BJ (cell line): ENCODE measurements around the gene NDN. TPM values are rescaled to one million over a fixed set of nuclear protein-coding genes. Genes with fewer than 3 reads are reported as not detected.
A peak's percentile ranks its signal among the peaks of the same experiment; 100 is the strongest.
"Not testable (repeated sequence)": the region's sequence is repeated elsewhere in the genome, so short reads cannot be mapped to it uniquely, and the experiment has no call there.

Experiments
- CTCF ChIA-PET: fragments of 350-600 bp; formaldehyde crosslinking; extraction: SDS; loops from one replicate; lab custom pipeline; 2021; ENCODE audit warnings: antibody characterized with exemption, inconsistent platforms; lab: Yijun Ruan, JAX
- POLR2A ChIA-PET: fragments of 300-600 bp; sonication (Branson Sonifier 250); formaldehyde crosslinking; extraction: SDS; loops from one replicate; lab custom pipeline; 2021; ENCODE audit warnings: antibody characterized with exemption; lab: Charles Lee
- DNase-seq: peaks from one replicate; pipeline ENCODE4 v3.0.0-alpha.2; 2011; ENCODE audit warnings: low read depth
- H3K27me3 ChIP-seq: 2 replicates; pipeline ENCODE4 v1.6.0; 2011; ENCODE audit warnings: low read length; ENCODE audit not compliant: control insufficient read depth, insufficient read depth
- H3K36me3 ChIP-seq: 2 replicates; pipeline ENCODE4 v1.5.1; 2011; ENCODE audit warnings: low read length; ENCODE audit not compliant: control insufficient read depth, insufficient read depth
- H3K4me3 ChIP-seq: 2 replicates; pipeline ENCODE4 v1.5.1; 2011; ENCODE audit warnings: low read depth, mild to moderate bottlenecking, control low read depth, low read length
- polyA minus RNA-seq: library from RNA; depleted of rRNA, polyadenylated mRNA; stranded (reverse); fragments of >200 nt; gene quantifications from 2 replicates; pipeline ENCODE4 v1.2.3, GENCODE V29; 2011; rRNA and poly(A)+ RNA removed
- polyA plus RNA-seq: library from polyadenylated mRNA; depleted of rRNA; stranded (reverse); fragments of >200 nt; gene quantifications from 2 replicates; pipeline ENCODE4 v1.2.3, GENCODE V29; 2011; rRNA removed
- TF ChIP-seq, protein P1 (sequence below): IDR thresholded peaks from 2 replicates; pipeline ENCODE4 v1.5.1; 2011; ENCODE audit warnings: low read depth, mild to moderate bottlenecking, control low read depth, inconsistent platforms, low read length, moderate library complexity; ENCODE audit not compliant: insufficient read depth

The NDN gene
- polyA plus RNA-seq (44.8 and 49.7 TPM in 2 replicates), polyA minus RNA-seq (8.9 and 11.7 TPM in 2 replicates)

GRCh38 chr15:23687143-23687470, at the start of gene NDN:
Gene NDN (minus strand): TSS chr15:23687305. CDS start chr15:23687217, 88 bp downstream.
- TF ChIP-seq, protein P1, sequence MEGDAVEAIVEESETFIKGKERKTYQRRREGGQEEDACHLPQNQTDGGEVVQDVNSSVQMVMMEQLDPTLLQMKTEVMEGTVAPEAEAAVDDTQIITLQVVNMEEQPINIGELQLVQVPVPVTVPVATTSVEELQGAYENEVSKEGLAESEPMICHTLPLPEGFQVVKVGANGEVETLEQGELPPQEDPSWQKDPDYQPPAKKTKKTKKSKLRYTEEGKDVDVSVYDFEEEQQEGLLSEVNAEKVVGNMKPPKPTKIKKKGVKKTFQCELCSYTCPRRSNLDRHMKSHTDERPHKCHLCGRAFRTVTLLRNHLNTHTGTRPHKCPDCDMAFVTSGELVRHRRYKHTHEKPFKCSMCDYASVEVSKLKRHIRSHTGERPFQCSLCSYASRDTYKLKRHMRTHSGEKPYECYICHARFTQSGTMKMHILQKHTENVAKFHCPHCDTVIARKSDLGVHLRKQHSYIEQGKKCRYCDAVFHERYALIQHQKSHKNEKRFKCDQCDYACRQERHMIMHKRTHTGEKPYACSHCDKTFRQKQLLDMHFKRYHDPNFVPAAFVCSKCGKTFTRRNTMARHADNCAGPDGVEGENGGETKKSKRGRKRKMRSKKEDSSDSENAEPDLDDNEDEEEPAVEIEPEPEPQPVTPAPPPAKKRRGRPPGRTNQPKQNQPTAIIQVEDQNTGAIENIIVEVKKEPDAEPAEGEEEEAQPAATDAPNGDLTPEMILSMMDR = no peak
- no peak for DNase-seq
- Histone ChIP-seq H3K4me3 (peak within 1 kb of the TSS; percentile 57), H3K27me3 (no peaks in the 10 kb centered on the region; the same call in 1 of the 2 replicates), H3K36me3 (no peaks in the 10 kb centered on the region)
- CTCF ChIA-PET = no interaction called here
- POLR2A ChIA-PET = no interaction called here

GRCh38 chr15:23736033-23736673, 49.0 kb upstream of the NDN start:
- POLR2A ChIA-PET = no interaction called here
- CTCF ChIA-PET = no interaction called here
- H3K4me3 ChIP-seq = no peak overlapping the region
- DNase-seq = no peak
- H3K36me3 ChIP-seq = no peaks in the 10 kb centered on the region
- no peaks in the 10 kb centered on the region for H3K27me3 ChIP-seq
- TF ChIP-seq, protein P1 = no peak

GRCh38 chr15:23734862-23735261, 47.8 kb upstream of the NDN start:
- DNase-seq = no peak
- CTCF ChIA-PET = no interaction called here
- H3K4me3 ChIP-seq = no peak overlapping the region
- H3K36me3 ChIP-seq = no peaks in the 10 kb centered on the region
- H3K27me3 ChIP-seq = no peaks in the 10 kb centered on the region
- POLR2A ChIA-PET = no interaction called here
- TF ChIP-seq, protein P1 = no peak

GRCh38 chr15:23713874-23714656, 27.0 kb upstream of the NDN start:
- CTCF ChIA-PET, DNase-seq, POLR2A ChIA-PET, H3K36me3 ChIP-seq, H3K27me3 ChIP-seq, H3K4me3 ChIP-seq: not testable (repeated sequence)

DNA sequence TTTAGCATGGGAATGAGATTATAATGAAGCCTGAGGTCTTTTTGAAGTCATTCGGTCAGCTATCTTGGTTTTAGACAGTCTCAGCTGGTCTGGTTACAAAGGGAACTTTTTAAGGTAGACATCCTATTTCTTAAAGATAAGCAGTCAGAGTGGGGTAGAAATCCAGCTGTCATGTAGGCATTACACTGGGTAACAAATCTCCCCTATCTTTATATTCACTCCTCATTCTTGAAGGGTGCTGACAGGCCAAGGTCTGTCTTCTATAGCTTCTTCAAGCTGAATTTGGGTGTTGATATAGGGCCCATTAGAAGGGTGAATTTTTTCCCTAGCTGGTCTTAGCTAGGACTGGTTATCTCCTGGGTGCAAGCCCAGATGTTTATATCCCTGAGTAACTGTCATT, 21.2 kb upstream of the NDN start:
- no peak for DNase-seq
- ChIA-PET POLR2A (no interaction called here), CTCF (no interaction called here)
- no peaks in the 10 kb centered on the region for H3K36me3 ChIP-seq
- TF ChIP-seq, protein P1 = no peak
- no peak overlapping the region for H3K4me3 ChIP-seq
- no peaks in the 10 kb centered on the region for H3K27me3 ChIP-seq

- no peak overlapping the region for H3K4me3 ChIP-seq
- TF ChIP-seq, protein P1 = no peak
- no peak for DNase-seq
- H3K27me3 ChIP-seq = no peaks in the 10 kb centered on the region
- ChIA-PET CTCF (no interaction called here), POLR2A (no interaction called here)
- no peaks in the 10 kb centered on the region for H3K36me3 ChIP-seq
Observed at GRCh38 chr15:23695282-23695681, 8.2 kb upstream of the NDN start.
